SK-N-SH (cell line): Measurements from ENCODE around the gene HOXA5. TPM values are rescaled to one million over a fixed set of nuclear protein-coding genes. Genes with fewer than 3 reads are reported as not detected.

Experiments used
- CTCF ChIA-PET: fragments of 300-600, 350-600 bp; formaldehyde crosslinking; extraction: SDS; loops from one replicate; lab custom pipeline; 2021; lab: Yijun Ruan, JAX
- POLR2A ChIA-PET: fragments of 350-600 bp; sonication (Branson Sonifier 250); formaldehyde crosslinking; extraction: SDS; loops from one replicate; lab custom pipeline; 2020; ENCODE audit warnings: antibody characterized with exemption, inconsistent platforms; lab: Yijun Ruan, JAX
- DNase-seq: peaks from one replicate; pipeline ENCODE4 v3.0.0; 2012
- H2AFZ ChIP-seq: fragments of 200-600 bp; sonication (generic); 2 replicates; pipeline ENCODE4 v1.8.1; 2016; ENCODE audit warnings: antibody characterized with exemption, mild to moderate bottlenecking, low read depth
- H3F3A ChIP-seq: fragments of 200-600 bp; sonication (generic); replicated peaks from 2 replicates; pipeline ENCODE3; 2016; ENCODE audit warnings: antibody characterized with exemption, mild to moderate bottlenecking; ENCODE audit not compliant: insufficient read depth
- H3K27ac ChIP-seq, 2 experiments: fragments of 200-500 bp in 1 of 2; fragments of 200-600 bp in 1 of 2; sonication (Bioruptor generic) in 1 of 2; sonication (generic), shearing (Covaris generic) in 1 of 2; 2 replicates each; pipeline versions ENCODE4 v1.5.1 to v1.6.1; 2014 to 2016; ENCODE audit warnings: low read depth in 2 of 2, inconsistent platforms in 1 of 2, low read length in 1 of 2, mild to moderate bottlenecking in 1 of 2, mixed read lengths in 1 of 2
- H3K27me3 ChIP-seq: fragments of 200-600 bp; sonication (generic), shearing (Covaris generic); 2 replicates; pipeline ENCODE4 v1.6.1; 2016; ENCODE audit warnings: mixed run types; ENCODE audit not compliant: insufficient read depth
- H3K36me3 ChIP-seq, 2 experiments: fragments of 200-500 bp in 1 of 2; fragments of 200-600 bp in 1 of 2; sonication (Bioruptor generic) in 1 of 2; sonication (generic) in 1 of 2; replicated peaks in 1 of 2; 2 replicates each; pipeline versions ENCODE3 to v1.5.1; 2014 to 2016; ENCODE audit warnings: low read length in 1 of 2, mild to moderate bottlenecking in 1 of 2; ENCODE audit not compliant: insufficient read depth in 2 of 2, control insufficient read depth in 1 of 2
- H3K4me1 ChIP-seq, 2 experiments: fragments of 200-500 bp in 1 of 2; fragments of 200-600 bp in 1 of 2; sonication (Bioruptor generic) in 1 of 2; sonication (generic), shearing (Covaris generic) in 1 of 2; 2 replicates each; pipeline versions ENCODE4 v1.5.1 to v1.6.1; 2014 to 2016; ENCODE audit warnings: low read depth in 1 of 2, low read length in 1 of 2, mixed run types in 1 of 2; ENCODE audit not compliant: insufficient read depth in 2 of 2, control insufficient read depth in 1 of 2
- H3K4me2 ChIP-seq: fragments of 200-600 bp; sonication (generic), shearing (Covaris generic); 2 replicates; pipeline ENCODE4 v1.6.1; 2017; ENCODE audit warnings: mixed run types
- H3K4me3 ChIP-seq, 2 experiments: fragments of 200-500 bp in 1 of 2; fragments of 200-600 bp in 1 of 2; sonication (Bioruptor generic) in 1 of 2; sonication (generic), shearing (Covaris generic) in 1 of 2; 2 replicates each; pipeline versions ENCODE4 v1.5.1 to v1.8.1; 2014 to 2016; ENCODE audit warnings: low read depth in 2 of 2, inconsistent platforms in 1 of 2, low read length in 1 of 2, mild to moderate bottlenecking in 1 of 2, mixed read lengths in 1 of 2, moderate library complexity in 1 of 2
- H3K79me2 ChIP-seq: fragments of 200-600 bp; sonication (generic); 2 replicates; pipeline ENCODE4 v1.8.1; 2017; ENCODE audit warnings: mild to moderate bottlenecking; ENCODE audit not compliant: insufficient read depth
- H3K9ac ChIP-seq: fragments of 200-600 bp; sonication (generic); 2 replicates; pipeline ENCODE4 v1.6.1; 2017; ENCODE audit warnings: mixed run types
- H3K9me2 ChIP-seq: fragments of 200-600 bp; sonication (generic); 2 replicates; pipeline ENCODE4 v1.6.1; 2017; ENCODE audit warnings: mixed run types
- H3K9me3 ChIP-seq: fragments of 200-600 bp; sonication (generic); 2 replicates; pipeline ENCODE4 v1.6.1; 2017; ENCODE audit warnings: mixed run types, mild to moderate bottlenecking, moderate library complexity
- H4K20me1 ChIP-seq: fragments of 200-600 bp; sonication (generic); 2 replicates; pipeline ENCODE4 v1.6.1; 2017; ENCODE audit warnings: mild to moderate bottlenecking, mixed run types; ENCODE audit not compliant: insufficient read depth
- CHD2 ChIP-seq: fragments of 150-350 bp; IDR thresholded peaks from 2 replicates; pipeline ENCODE4 v1.6.1; 2018; ENCODE audit warnings: low read length; ENCODE audit not compliant: partially characterized antibody
- CTCF ChIP-seq: fragments of 200-600 bp; sonication (generic); IDR thresholded peaks from 2 replicates; pipeline ENCODE4 v1.6.1; 2017; ENCODE audit warnings: antibody characterized with exemption, mild to moderate bottlenecking, moderate library complexity
- EP300 ChIP-seq, 2 experiments: IDR thresholded peaks; 2 replicates each; pipeline versions ENCODE4 v1.4.0 to v1.6.1; 2012; ENCODE audit warnings: borderline replicate concordance in 1 of 2, low read depth in 1 of 2, low read length in 1 of 2
- MAX ChIP-seq: IDR thresholded peaks from 2 replicates; pipeline ENCODE4 v1.4.0; 2012; ENCODE audit warnings: low read depth
- TAF1 ChIP-seq: IDR thresholded peaks from 2 replicates; pipeline ENCODE4 v1.6.1; 2012; ENCODE audit warnings: low read depth, mild to moderate bottlenecking, low read length, moderate library complexity, borderline replicate concordance
- WGBS: methylation state at CpG from one replicate; pipeline ENCODE4 v1.1.6; 2017; ENCODE audit warnings: low lambda C conversion rate; 5-methylcytosine and 5-hydroxymethylcytosine counted together
- polyA plus RNA-seq, 3 experiments: library from polyadenylated mRNA; depleted of rRNA; stranded (reverse); fragments of >200 nt; gene quantifications; 2 replicates each; pipeline ENCODE4 v1.2.3, GENCODE V29; 2012
- small RNA-seq, 7 experiments: library from RNA; depleted of rRNA; stranded (forward); fragments of <200 nt; gene quantifications; one replicate each; pipeline ENCODE3, GENCODE V24; 2012
- TF ChIP-seq, protein P1 (sequence below): IDR thresholded peaks from 2 replicates; pipeline ENCODE4; 2012
- TF ChIP-seq, protein P2 (sequence below): IDR thresholded peaks from 2 replicates; pipeline ENCODE4 v1.4.0; 2012; ENCODE audit warnings: low read depth, borderline replicate concordance

The HOXA5 gene
- polyA plus RNA-seq, 1 of the 3 experiments (the other 2 are of a cell fraction): not detected

GRCh38 chr7:27091941-27092818 lies 51.3 kb downstream of the HOXA5 start:
- Histone ChIP-seq H3K27me3 (peaks cover 93% of the 10 kb centered on the region), H3K4me2 (no peak overlapping the region), H3K4me1 (no peaks in the 10 kb centered on the region; a peak in 1 of 4 replicates), H3K27ac (no peak overlapping the region), H3K79me2 (no peaks in the 10 kb centered on the region), H2AFZ (no peak overlapping the region), H4K20me1 (no peaks in the 10 kb centered on the region), H3K9ac (no peak overlapping the region), H3K36me3 (no peaks in the 10 kb centered on the region), H3K9me2 (no peaks in the 10 kb centered on the region), H3F3A (no peaks in the 10 kb centered on the region), H3K4me3 (no peak overlapping the region), H3K9me3 (no peaks in the 10 kb centered on the region)
- CTCF ChIA-PET: interaction anchor here (1.4 kb wide), 1 partner anchor 9 kb away, joined by 3 read pairs; no protein-coding TSS in a partner anchor
- 10% methylated on average over 9 of the region's 9 CpGs for WGBS
- POLR2A ChIA-PET: no interaction called here
- TF ChIP-seq MAX (no peak), TAF1 (no peak), CTCF (no peak)
- TF ChIP-seq, protein P1, sequence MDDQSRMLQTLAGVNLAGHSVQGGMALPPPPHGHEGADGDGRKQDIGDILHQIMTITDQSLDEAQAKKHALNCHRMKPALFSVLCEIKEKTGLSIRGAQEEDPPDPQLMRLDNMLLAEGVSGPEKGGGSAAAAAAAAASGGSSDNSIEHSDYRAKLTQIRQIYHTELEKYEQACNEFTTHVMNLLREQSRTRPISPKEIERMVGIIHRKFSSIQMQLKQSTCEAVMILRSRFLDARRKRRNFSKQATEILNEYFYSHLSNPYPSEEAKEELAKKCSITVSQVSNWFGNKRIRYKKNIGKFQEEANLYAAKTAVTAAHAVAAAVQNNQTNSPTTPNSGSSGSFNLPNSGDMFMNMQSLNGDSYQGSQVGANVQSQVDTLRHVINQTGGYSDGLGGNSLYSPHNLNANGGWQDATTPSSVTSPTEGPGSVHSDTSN: no peak
- TF ChIP-seq, protein P2, sequence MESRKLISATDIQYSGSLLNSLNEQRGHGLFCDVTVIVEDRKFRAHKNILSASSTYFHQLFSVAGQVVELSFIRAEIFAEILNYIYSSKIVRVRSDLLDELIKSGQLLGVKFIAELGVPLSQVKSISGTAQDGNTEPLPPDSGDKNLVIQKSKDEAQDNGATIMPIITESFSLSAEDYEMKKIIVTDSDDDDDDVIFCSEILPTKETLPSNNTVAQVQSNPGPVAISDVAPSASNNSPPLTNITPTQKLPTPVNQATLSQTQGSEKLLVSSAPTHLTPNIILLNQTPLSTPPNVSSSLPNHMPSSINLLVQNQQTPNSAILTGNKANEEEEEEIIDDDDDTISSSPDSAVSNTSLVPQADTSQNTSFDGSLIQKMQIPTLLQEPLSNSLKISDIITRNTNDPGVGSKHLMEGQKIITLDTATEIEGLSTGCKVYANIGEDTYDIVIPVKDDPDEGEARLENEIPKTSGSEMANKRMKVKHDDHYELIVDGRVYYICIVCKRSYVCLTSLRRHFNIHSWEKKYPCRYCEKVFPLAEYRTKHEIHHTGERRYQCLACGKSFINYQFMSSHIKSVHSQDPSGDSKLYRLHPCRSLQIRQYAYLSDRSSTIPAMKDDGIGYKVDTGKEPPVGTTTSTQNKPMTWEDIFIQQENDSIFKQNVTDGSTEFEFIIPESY: no peak
- TF ChIP-seq, all 33 proteins: peak for 0
- DNase-seq: no peak

DNA sequence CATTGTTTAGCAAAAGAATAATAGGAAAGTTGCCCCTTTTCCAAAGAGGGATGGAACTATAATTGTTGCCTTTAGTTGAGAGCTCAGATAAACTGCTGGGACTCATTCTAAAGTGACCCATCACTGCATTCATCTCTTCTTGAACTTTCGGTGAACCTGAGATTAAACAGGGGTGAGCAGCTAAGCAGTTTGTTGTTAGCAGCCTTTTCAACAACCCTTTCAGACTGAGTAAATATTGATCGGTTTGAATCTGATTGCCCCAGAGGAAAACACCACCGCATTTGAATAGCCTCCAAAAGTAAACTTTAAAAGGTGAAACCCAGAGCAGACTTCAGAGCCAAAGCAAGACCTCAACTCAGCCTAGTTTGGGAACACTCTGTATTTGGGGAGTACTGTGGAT lies 52.4 kb downstream of the HOXA5 start:
- Histone ChIP-seq H3K36me3 (no peaks in the 10 kb centered on the region), H4K20me1 (no peaks in the 10 kb centered on the region), H2AFZ (no peak overlapping the region), H3K27me3 (peaks cover 88% of the 10 kb centered on the region), H3F3A (no peaks in the 10 kb centered on the region), H3K4me2 (no peak overlapping the region), H3K4me3 (no peak overlapping the region), H3K9me2 (no peaks in the 10 kb centered on the region), H3K4me1 (no peaks in the 10 kb centered on the region; a peak in 1 of 4 replicates), H3K79me2 (no peaks in the 10 kb centered on the region), H3K9me3 (no peaks in the 10 kb centered on the region), H3K9ac (no peak overlapping the region), H3K27ac (no peak overlapping the region)
- no peak for DNase-seq
- ChIA-PET POLR2A (no interaction called here), CTCF (interaction anchor here (0.5 to 1.4 kb wide), 2 partner anchors 10 to 980 kb away, joined by 3 read pairs; no protein-coding TSS in a partner anchor)
- TF ChIP-seq EP300 (IDR thresholded peaks at IDR 0.05; ENCODE audit: borderline replicate concordance in 1 of 2, low read depth in 1 of 2, low read length in 1 of 2): no peak
- TF ChIP-seq CHD2: no peak
- WGBS: 2% methylated on average over 3 of the region's 3 CpGs

Small RNA genes lying within 50 kb of the gene (small RNA-seq; reads per million reads assigned to genes)
- gene AC004080.5 (0 reads per million in 7 experiments), gene RF01977 (0 reads per million in 7 experiments), gene RF02140 (0 reads per million in 7 experiments), gene RF02141 (0 reads per million in 7 experiments)

Other genes with a start within 250 kb of the HOXA5 start
- not detected in 2 replicates for gene HOXA1, start 47.7 kb downstream of the HOXA5 start, polyA plus RNA-seq (2012; rRNA removed)
- gene HOXA2, start 41.0 kb downstream of the HOXA5 start, polyA plus RNA-seq (2012; rRNA removed): not detected in 2 replicates
- not detected in 2 replicates for gene HOXA4, start 12.9 kb downstream of the HOXA5 start, polyA plus RNA-seq (2012; rRNA removed)
- gene HOXA6, start 4.1 kb upstream of the HOXA5 start, polyA plus RNA-seq (2012; rRNA removed): not detected in 2 replicates
- gene HOXA3, start 8.9 kb upstream of the HOXA5 start, polyA plus RNA-seq (2012; rRNA removed): 0.15 TPM in 1 of 2 replicates, not detected in the other
- gene HOXA7, start 13.0 kb upstream of the HOXA5 start, polyA plus RNA-seq (2012; rRNA removed): not detected in 2 replicates
- not detected in 2 replicates for gene HOXA9, start 21.9 kb upstream of the HOXA5 start, polyA plus RNA-seq (2012; rRNA removed)
- not detected in 2 replicates for gene HOXA10, start 30.6 kb upstream of the HOXA5 start, polyA plus RNA-seq (2012; rRNA removed)
- not detected in 2 replicates for gene HOXA11, start 41.6 kb upstream of the HOXA5 start, polyA plus RNA-seq (2012; rRNA removed)
- gene HOXA13, start 56.4 kb upstream of the HOXA5 start, polyA plus RNA-seq (2012; rRNA removed): not detected in 2 replicates
- gene EVX1, start 99.1 kb upstream of the HOXA5 start, polyA plus RNA-seq (2012; rRNA removed): not detected in 2 replicates